Measurements from ENCODE around the gene NPAS3.

DNA sequence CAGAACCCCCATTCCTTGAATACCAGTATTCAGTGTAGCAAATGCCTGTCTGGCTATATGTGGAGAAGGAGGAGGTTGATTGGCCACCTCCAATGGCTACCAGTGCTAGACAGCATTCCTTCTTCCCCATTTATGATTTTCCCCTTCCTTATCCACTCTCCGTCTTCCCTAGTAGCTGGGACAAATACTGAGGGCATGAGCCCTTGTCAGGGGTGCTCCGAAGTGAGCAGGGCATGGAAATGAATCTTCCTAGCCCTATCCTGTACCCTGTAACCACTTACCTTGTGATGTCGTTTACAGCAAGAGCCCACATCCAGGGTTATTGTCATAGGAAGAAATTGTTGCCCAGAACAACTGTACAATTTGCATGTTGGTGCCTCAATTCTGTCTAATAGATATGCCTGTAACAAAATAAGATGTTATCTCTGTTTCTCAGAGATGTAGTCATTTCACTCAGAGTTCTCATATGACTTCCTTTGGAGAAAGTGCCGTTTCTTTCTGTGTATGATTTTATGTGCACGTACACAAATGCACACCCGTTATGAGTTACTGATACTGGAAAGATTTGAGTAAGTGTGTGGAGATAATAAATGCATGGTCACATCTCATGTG, 588.5 kb downstream of the NPAS3 start:
- TF ChIP-seq, protein P1, sequence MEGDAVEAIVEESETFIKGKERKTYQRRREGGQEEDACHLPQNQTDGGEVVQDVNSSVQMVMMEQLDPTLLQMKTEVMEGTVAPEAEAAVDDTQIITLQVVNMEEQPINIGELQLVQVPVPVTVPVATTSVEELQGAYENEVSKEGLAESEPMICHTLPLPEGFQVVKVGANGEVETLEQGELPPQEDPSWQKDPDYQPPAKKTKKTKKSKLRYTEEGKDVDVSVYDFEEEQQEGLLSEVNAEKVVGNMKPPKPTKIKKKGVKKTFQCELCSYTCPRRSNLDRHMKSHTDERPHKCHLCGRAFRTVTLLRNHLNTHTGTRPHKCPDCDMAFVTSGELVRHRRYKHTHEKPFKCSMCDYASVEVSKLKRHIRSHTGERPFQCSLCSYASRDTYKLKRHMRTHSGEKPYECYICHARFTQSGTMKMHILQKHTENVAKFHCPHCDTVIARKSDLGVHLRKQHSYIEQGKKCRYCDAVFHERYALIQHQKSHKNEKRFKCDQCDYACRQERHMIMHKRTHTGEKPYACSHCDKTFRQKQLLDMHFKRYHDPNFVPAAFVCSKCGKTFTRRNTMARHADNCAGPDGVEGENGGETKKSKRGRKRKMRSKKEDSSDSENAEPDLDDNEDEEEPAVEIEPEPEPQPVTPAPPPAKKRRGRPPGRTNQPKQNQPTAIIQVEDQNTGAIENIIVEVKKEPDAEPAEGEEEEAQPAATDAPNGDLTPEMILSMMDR (IDR thresholded peaks at IDR 0.05) = no peak
- no peak for TF ChIP-seq POLR2A (IDR thresholded peaks at IDR 0.05)
